H1 (cell line): ENCODE measurements around the gene ATP2B3. TPM values are rescaled to one million over a fixed set of nuclear protein-coding genes. Genes with fewer than 3 reads are reported as not detected.

Experiments
- CTCF ChIA-PET: fragments of 300-600 bp; sonication (Branson Sonifier 250); formaldehyde crosslinking; loops from one replicate; lab custom pipeline; 2021; ENCODE audit not compliant: partially characterized antibody; lab: Charles Lee
- POLR2A ChIA-PET: fragments of 300-600 bp; sonication (Branson Sonifier 250); formaldehyde crosslinking; loops from one replicate; lab custom pipeline; 2021; ENCODE audit warnings: inconsistent platforms; ENCODE audit not compliant: partially characterized antibody; lab: Charles Lee
- DNase-seq, 2 experiments: peaks; one replicate each; pipeline versions ENCODE4 v3.0.0 to v3.0.0-alpha.2; 2010 to 2022; ENCODE audit warnings: low spot score in 2 of 2, low read depth in 1 of 2, mixed read lengths in 1 of 2
- FAIRE-seq: peaks from 2 replicates; lab custom pipeline; 2011; peaks lifted over from hg19 to GRCh38; lab: Jason Lieb, UNC
- H2AFZ ChIP-seq: 2 replicates; pipeline ENCODE4 v1.8.1; 2012; ENCODE audit warnings: low read length, inconsistent platforms
- H2AK5ac ChIP-seq: 2 replicates; pipeline ENCODE4 v1.6.1; 2013; ENCODE audit warnings: low read depth, low read length
- H2BK120ac ChIP-seq: replicated peaks from 2 replicates; pipeline ENCODE3; 2013; ENCODE audit warnings: low read depth, low read length, inconsistent platforms
- H2BK12ac ChIP-seq: 2 replicates; pipeline ENCODE4 v1.6.1; 2013; ENCODE audit warnings: low read depth, low read length
- H2BK15ac ChIP-seq: 2 replicates; pipeline ENCODE4 v1.6.1; 2013; ENCODE audit warnings: low read length
- H2BK20ac ChIP-seq: 2 replicates; pipeline ENCODE4 v1.6.1; 2013; ENCODE audit warnings: low read length
- H2BK5ac ChIP-seq: 2 replicates; pipeline ENCODE4 v1.6.1; 2013; ENCODE audit warnings: low read depth, low read length
- H3K14ac ChIP-seq: 2 replicates; pipeline ENCODE4 v1.6.1; 2013; ENCODE audit warnings: inconsistent platforms; ENCODE audit not compliant: insufficient read length
- H3K18ac ChIP-seq: 2 replicates; pipeline ENCODE4 v1.6.1; 2013; ENCODE audit warnings: low read length; ENCODE audit errors: extremely low read depth
- H3K23ac ChIP-seq: 2 replicates; pipeline ENCODE4 v1.6.1; 2013; ENCODE audit warnings: inconsistent platforms; ENCODE audit not compliant: insufficient read length
- H3K23me2 ChIP-seq: 2 replicates; pipeline ENCODE4 v1.6.1; 2013; ENCODE audit warnings: low read depth, low read length
- H3K27ac ChIP-seq: 2 replicates; pipeline ENCODE4 v1.6.1; 2011; ENCODE audit warnings: low read depth, low read length, inconsistent platforms
- H3K27me3 ChIP-seq, 4 experiments: replicated peaks in 1 of 4; 1 replicate in 1 of 4; 2 replicates in 3 of 4; pipeline versions ENCODE4 v1.6.1 to v1.8.1; 2011 to 2013; ENCODE audit warnings: low read length in 3 of 4, mild to moderate bottlenecking in 3 of 4, inconsistent platforms in 2 of 4, mixed read lengths in 2 of 4, moderate library complexity in 1 of 4; ENCODE audit not compliant: control insufficient read depth in 3 of 4, insufficient read depth in 3 of 4; ENCODE audit errors: extremely low read depth in 1 of 4
- H3K36me3 ChIP-seq, 4 experiments: 2 replicates each; pipeline versions ENCODE4 v1.6.1 to v1.8.1; 2011 to 2013; ENCODE audit warnings: mild to moderate bottlenecking in 4 of 4, low read length in 3 of 4, moderate library complexity in 2 of 4, control low read depth in 1 of 4, inconsistent platforms in 1 of 4; ENCODE audit not compliant: insufficient read depth in 4 of 4, control insufficient read depth in 2 of 4
- H3K4ac ChIP-seq: replicated peaks from 2 replicates; pipeline ENCODE3; 2013; ENCODE audit warnings: low read length, low read depth, mixed read lengths, inconsistent platforms; ENCODE audit not compliant: insufficient read length
- H3K4me1 ChIP-seq, 4 experiments: replicated peaks in 1 of 4; 1 replicate in 1 of 4; 2 replicates in 3 of 4; pipeline versions ENCODE4 v1.6.1 to v1.8.1; 2011 to 2013; ENCODE audit warnings: low read length in 3 of 4, inconsistent platforms in 2 of 4, mixed read lengths in 1 of 4; ENCODE audit not compliant: insufficient read depth in 4 of 4, control insufficient read depth in 3 of 4
- H3K4me2 ChIP-seq, 2 experiments: 2 replicates each; pipeline versions ENCODE4 v1.6.1 to v1.8.1; 2011 to 2013; ENCODE audit warnings: low read depth in 2 of 2, low read length in 2 of 2, control low read depth in 1 of 2, inconsistent platforms in 1 of 2, mild to moderate bottlenecking in 1 of 2; ENCODE audit not compliant: insufficient read depth in 1 of 2
- H3K4me3 ChIP-seq, 4 experiments: fragments of 200-600, 300-600 bp in 1 of 4; sonication (generic), shearing (Covaris generic), sonication (Bioruptor Twin) in 1 of 4; 2 replicates each; pipeline versions ENCODE4 v1.5.1 to v1.8.1; 2011 to 2016; ENCODE audit warnings: low read length in 4 of 4, low read depth in 3 of 4, control low read depth in 2 of 4, inconsistent platforms in 2 of 4, mild to moderate bottlenecking in 2 of 4, mixed read lengths in 1 of 4, moderate library complexity in 1 of 4; ENCODE audit not compliant: insufficient read depth in 2 of 4; ENCODE audit errors: extremely low read depth in 1 of 4
- H3K56ac ChIP-seq: replicated peaks from 2 replicates; pipeline ENCODE3; 2013; ENCODE audit warnings: low read depth, mild to moderate bottlenecking, mixed read lengths, low read length, inconsistent platforms; ENCODE audit not compliant: insufficient read length
- H3K79me1 ChIP-seq: 2 replicates; pipeline ENCODE4 v1.6.1; 2013; ENCODE audit warnings: low read depth, low read length, control low read depth
- H3K79me2 ChIP-seq, 2 experiments: 2 replicates each; pipeline versions ENCODE4 v1.6.1 to v1.8.1; 2012 to 2013; ENCODE audit warnings: low read length in 2 of 2, mild to moderate bottlenecking in 2 of 2, inconsistent platforms in 1 of 2; ENCODE audit not compliant: insufficient read depth in 2 of 2, control insufficient read depth in 1 of 2
- H3K9ac ChIP-seq, 4 experiments: replicated peaks in 1 of 4; 1 replicate in 1 of 4; 2 replicates in 3 of 4; pipeline versions ENCODE4 v1.6.1 to v1.8.1; 2011 to 2013; ENCODE audit warnings: low read depth in 3 of 4, low read length in 3 of 4, control low read depth in 2 of 4, mild to moderate bottlenecking in 2 of 4, moderate library complexity in 2 of 4, inconsistent platforms in 1 of 4; ENCODE audit errors: extremely low read depth in 1 of 4
- H3K9me3 ChIP-seq, 2 experiments: 2 replicates each; pipeline versions ENCODE4 v1.6.1 to v1.8.1; 2012 to 2013; ENCODE audit warnings: mild to moderate bottlenecking in 2 of 2, moderate library complexity in 2 of 2, control low read depth in 1 of 2, inconsistent platforms in 1 of 2, low read depth in 1 of 2, low read length in 1 of 2, mixed read lengths in 1 of 2; ENCODE audit not compliant: insufficient read depth in 2 of 2
- H4K20me1 ChIP-seq, 2 experiments: replicated peaks in 1 of 2; 2 replicates each; pipeline versions ENCODE3 to v1.8.1; 2011 to 2013; ENCODE audit warnings: inconsistent platforms in 2 of 2, low read length in 2 of 2, mild to moderate bottlenecking in 1 of 2; ENCODE audit not compliant: insufficient read depth in 2 of 2, control insufficient read depth in 1 of 2
- H4K5ac ChIP-seq: 2 replicates; pipeline ENCODE4 v1.6.1; 2013; ENCODE audit warnings: low read length, low read depth, mixed read lengths, inconsistent platforms; ENCODE audit not compliant: insufficient read length
- H4K8ac ChIP-seq: 2 replicates; pipeline ENCODE4 v1.8.0; 2013; ENCODE audit warnings: mild to moderate bottlenecking, moderate library complexity, low read length, inconsistent platforms; ENCODE audit not compliant: insufficient read depth; ENCODE audit errors: extremely low read depth
- H4K91ac ChIP-seq: replicated peaks from 2 replicates; pipeline ENCODE3; 2013; ENCODE audit warnings: low read length, mixed read lengths, inconsistent platforms; ENCODE audit not compliant: insufficient read length
- HDAC6 ChIP-seq: IDR thresholded peaks from one replicate; pipeline ENCODE4 v1.7.1; 2012; ENCODE audit warnings: low read depth, mild to moderate bottlenecking, inconsistent platforms, low read length, moderate library complexity
- WGBS, 2 experiments: shearing (Covaris generic) in 1 of 2; methylation state at CpG; one replicate each; pipeline versions ENCODE4 v1.1.6 to v1.1.7; 2013 to 2015; ENCODE audit warnings: low lambda C conversion rate in 2 of 2, mixed read lengths in 2 of 2, inconsistent platforms in 1 of 2, low coverage in 1 of 2, missing lambda C conversion rate in 1 of 2; ENCODE audit not compliant: insufficient replicate concordance in 2 of 2, insufficient coverage in 1 of 2, insufficient read length in 1 of 2; ENCODE audit errors: extremely low coverage in 1 of 2, missing lambda C conversion rate in 1 of 2; 5-methylcytosine and 5-hydroxymethylcytosine counted together
- polyA plus RNA-seq, 7 experiments: library from polyadenylated mRNA; depleted of rRNA in 3 of 7; stranded (reverse) in 5 of 7; unstranded in 2 of 7; fragments of >200 nt in 5 of 7; fragments of 200-250 nt in 2 of 7; gene quantifications; 1 replicate in 5 of 7; 2 replicates in 1 of 7; 4 replicates in 1 of 7; pipeline versions ENCODE4 v1.2.1 to v1.2.3, GENCODE V29; 2011 to 2013; ENCODE audit warnings: missing spikeins in 2 of 7, mixed read lengths in 2 of 7
- total RNA-seq: library from RNA; stranded (reverse); fragmentation: NEBNext Ultra II Directional; extraction: Animal tissue kit (Norgen Biotek cat#: 25700); gene quantifications from 2 replicates; pipeline ENCODE4 v1.2.1, GENCODE V29; 2021

The ATP2B3 gene
- total and polyA plus RNA-seq, 2 of the 8 experiments (the other 6 are each of a cell fraction or from before 2014, with no cell fraction given) = 0.14 to 0.19 TPM

DNA sequence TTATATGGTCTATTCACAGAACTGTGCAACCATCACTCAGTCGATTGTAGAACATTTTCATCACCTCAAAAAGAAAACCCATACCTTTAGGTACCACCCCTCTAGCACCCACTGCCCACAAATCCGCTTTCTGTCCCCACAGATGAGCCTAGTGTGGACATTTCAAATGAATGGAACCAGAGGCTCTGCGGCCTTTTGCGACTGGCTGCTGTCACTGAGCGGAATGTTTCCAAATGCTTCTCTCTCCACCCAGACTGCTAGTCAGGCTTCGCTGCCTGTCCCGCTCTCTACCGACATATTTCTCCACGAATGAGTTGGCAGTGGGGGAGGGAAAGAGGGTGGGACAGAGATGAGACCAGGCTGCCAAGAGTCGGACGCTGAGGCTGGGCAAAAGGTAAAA lies 24.4 kb upstream of the ATP2B3 start:
- H2AK5ac ChIP-seq = no peak overlapping the region
- H3K4me3 ChIP-seq = no peak overlapping the region
- no peak overlapping the region for H4K5ac ChIP-seq
- H2BK120ac ChIP-seq = no peak overlapping the region
- POLR2A ChIA-PET = no interaction called here
- H3K79me1 ChIP-seq = no peaks in the 10 kb centered on the region
- H3K9me3 ChIP-seq = no peaks in the 10 kb centered on the region
- H3K4ac ChIP-seq = no peak overlapping the region
- H3K23ac ChIP-seq = no peak overlapping the region
- no peak for DNase-seq
- H3K56ac ChIP-seq = no peak overlapping the region
- no peak overlapping the region for H3K27ac ChIP-seq
- H3K4me2 ChIP-seq = no peak overlapping the region
- H4K8ac ChIP-seq = no peak overlapping the region
- no peak overlapping the region for H4K91ac ChIP-seq
- H3K23me2 ChIP-seq = no peaks in the 10 kb centered on the region; the same call in 1 of the 2 replicates
- no peaks in the 10 kb centered on the region for H4K20me1 ChIP-seq
- H3K27me3 ChIP-seq = peaks cover 0 to 2% (median 0%) of the 10 kb centered on the region in 4 experiments; a peak in 5 of 7 replicates
- H2BK20ac ChIP-seq = no peak overlapping the region
- no peak overlapping the region for H2BK15ac ChIP-seq
- 86% methylated on average over 8 of the region's 11 CpGs; no CpG with 5 or more reads in 1 of the 2 experiments for WGBS, 2 experiments
- peaks cover 0 to 18% (median 7%) of the 10 kb centered on the region in 4 experiments; a peak in 4 of 7 replicates for H3K4me1 ChIP-seq
- H3K79me2 ChIP-seq = no peaks in the 10 kb centered on the region
- no peak overlapping the region for H2BK5ac ChIP-seq
- H3K9ac ChIP-seq = no peak overlapping the region
- no peak for FAIRE-seq
- CTCF ChIA-PET = interaction anchor here (1.1 to 7.5 kb wide), 5 partner anchors 12 to 32 kb away, joined by 3 to 50 read pairs (median 11); partner anchors contain the start of gene HAUS7
- no peak overlapping the region for H3K14ac ChIP-seq
- no peak overlapping the region for H2BK12ac ChIP-seq
- H3K18ac ChIP-seq = no peak overlapping the region
- no peak overlapping the region for H2AFZ ChIP-seq
- no peaks in the 10 kb centered on the region for H3K36me3 ChIP-seq
- TF ChIP-seq HDAC6 = no peak
